Mammary epithelial cell (primary cell): ENCODE results near the gene PTPN3.

ENCODE experiments used
- EZH2 ChIP-seq: IDR thresholded peaks from 2 replicates; pipeline ENCODE4 v1.6.1; 2012; ENCODE audit warnings: low read length, inconsistent platforms, borderline replicate concordance
- TF ChIP-seq, protein P1 (sequence below), 2 donors: IDR thresholded peaks in 1 of 2; conservative IDR thresholded peaks in 1 of 2; 2 replicates each; pipeline ENCODE4 v1.5.1; 2011 to 2012; ENCODE audit warnings: inconsistent platforms in 2 of 2, low read length in 2 of 2, mild to moderate bottlenecking in 2 of 2, control low read depth in 1 of 2, low read depth in 1 of 2; ENCODE audit not compliant: insufficient read depth in 1 of 2; ENCODE audit errors: extremely low read depth in 1 of 2

DNA sequence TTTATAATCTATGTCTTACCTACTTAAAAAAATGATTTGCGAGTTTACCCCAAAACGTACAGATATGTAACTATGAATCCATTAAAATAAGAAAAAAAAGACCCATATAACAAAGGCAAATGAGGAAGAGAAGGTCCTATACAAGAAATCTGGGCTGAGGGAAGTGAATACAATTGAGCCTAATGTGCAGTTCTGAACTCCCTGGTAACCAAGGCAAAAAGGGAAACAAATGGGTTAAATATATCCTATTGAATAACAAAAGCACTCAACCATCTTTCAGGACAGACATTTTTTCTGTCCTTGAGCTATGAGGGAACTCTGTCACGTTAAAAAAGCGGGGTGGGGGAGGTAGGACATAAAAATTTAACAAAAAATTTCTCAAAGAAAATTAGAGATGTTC, 78.6 kb downstream of the PTPN3 start:
- no peak for TF ChIP-seq EZH2
- TF ChIP-seq, protein P1, sequence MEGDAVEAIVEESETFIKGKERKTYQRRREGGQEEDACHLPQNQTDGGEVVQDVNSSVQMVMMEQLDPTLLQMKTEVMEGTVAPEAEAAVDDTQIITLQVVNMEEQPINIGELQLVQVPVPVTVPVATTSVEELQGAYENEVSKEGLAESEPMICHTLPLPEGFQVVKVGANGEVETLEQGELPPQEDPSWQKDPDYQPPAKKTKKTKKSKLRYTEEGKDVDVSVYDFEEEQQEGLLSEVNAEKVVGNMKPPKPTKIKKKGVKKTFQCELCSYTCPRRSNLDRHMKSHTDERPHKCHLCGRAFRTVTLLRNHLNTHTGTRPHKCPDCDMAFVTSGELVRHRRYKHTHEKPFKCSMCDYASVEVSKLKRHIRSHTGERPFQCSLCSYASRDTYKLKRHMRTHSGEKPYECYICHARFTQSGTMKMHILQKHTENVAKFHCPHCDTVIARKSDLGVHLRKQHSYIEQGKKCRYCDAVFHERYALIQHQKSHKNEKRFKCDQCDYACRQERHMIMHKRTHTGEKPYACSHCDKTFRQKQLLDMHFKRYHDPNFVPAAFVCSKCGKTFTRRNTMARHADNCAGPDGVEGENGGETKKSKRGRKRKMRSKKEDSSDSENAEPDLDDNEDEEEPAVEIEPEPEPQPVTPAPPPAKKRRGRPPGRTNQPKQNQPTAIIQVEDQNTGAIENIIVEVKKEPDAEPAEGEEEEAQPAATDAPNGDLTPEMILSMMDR (conservative IDR thresholded peaks at IDR 0.05 in 1 of 2, IDR thresholded peaks at IDR 0.05 in 1 of 2; ENCODE audit: extremely low read depth in 1 of 2, insufficient read depth in 1 of 2, low read depth in 1 of 2, low read length in 2 of 2): no peak
